Liver (tissue), 9 donors: ENCODE data around the gene TRIO. TPM values are rescaled to one million over a fixed set of nuclear protein-coding genes. Genes with fewer than 3 reads are reported as not detected.

Experiments used
- DNase-seq: peaks from one replicate; pipeline ENCODE4 v3.0.0-alpha.2; 2017; ENCODE audit warnings: low spot score
- H3K27ac ChIP-seq, 2 donors: one replicate each; pipeline ENCODE4 v1.7.0; 2013; ENCODE audit warnings: inconsistent platforms in 2 of 2, low read length in 2 of 2, control low read depth in 1 of 2, low read depth in 1 of 2, mild to moderate bottlenecking in 1 of 2
- H3K27me3 ChIP-seq, 4 donors: one replicate each; pipeline versions ENCODE4 v1.6.1 to v1.7.0; 2013; ENCODE audit warnings: low read length in 3 of 4, inconsistent platforms in 1 of 4, mild to moderate bottlenecking in 1 of 4, moderate library complexity in 1 of 4; ENCODE audit not compliant: control insufficient read depth in 4 of 4, insufficient read depth in 4 of 4
- H3K36me3 ChIP-seq, 4 donors: one replicate each; pipeline versions ENCODE4 v1.6.1 to v1.7.0; 2013; ENCODE audit warnings: low read length in 3 of 4, mild to moderate bottlenecking in 3 of 4, low read depth in 1 of 4, moderate library complexity in 1 of 4; ENCODE audit not compliant: control insufficient read depth in 4 of 4, insufficient read depth in 3 of 4
- H3K4me1 ChIP-seq, 4 donors: one replicate each; pipeline versions ENCODE4 v1.6.1 to v1.7.0; 2013; ENCODE audit warnings: low read length in 3 of 4, mild to moderate bottlenecking in 3 of 4, moderate library complexity in 1 of 4; ENCODE audit not compliant: control insufficient read depth in 4 of 4, insufficient read depth in 4 of 4
- H3K4me3 ChIP-seq, 3 donors: one replicate each; pipeline versions ENCODE4 v1.6.1 to v1.7.0; 2013; ENCODE audit warnings: low read length in 3 of 3, control low read depth in 1 of 3, low read depth in 1 of 3, mild to moderate bottlenecking in 1 of 3
- H3K9ac ChIP-seq, 2 donors: one replicate each; pipeline ENCODE4 v1.7.0; 2013; ENCODE audit warnings: low read length in 2 of 2, mild to moderate bottlenecking in 2 of 2, moderate library complexity in 2 of 2, control low read depth in 1 of 2, low read depth in 1 of 2
- H3K9me3 ChIP-seq, 4 donors: one replicate each; pipeline versions ENCODE4 v1.6.1 to v1.7.0; 2013; ENCODE audit warnings: low read length in 3 of 4; ENCODE audit not compliant: control insufficient read depth in 4 of 4
- CTCF ChIP-seq: fragments of 150-350 bp; IDR thresholded peaks from 2 replicates; pipeline ENCODE4 v1.5.1; 2017; ENCODE audit warnings: improper control_type of control experiment, low read depth, low read length; ENCODE audit not compliant: missing input control
- EGR1 ChIP-seq, 2 donors: IDR thresholded peaks; 2 replicates each; pipeline ENCODE4 v1.6.1; 2016 to 2018; ENCODE audit warnings: antibody characterized with exemption in 2 of 2, low read depth in 2 of 2
- FOXA2 ChIP-seq: IDR thresholded peaks from 2 replicates; pipeline ENCODE4 v1.6.1; 2016; ENCODE audit warnings: antibody characterized with exemption
- HNF4A ChIP-seq, 2 donors: conservative IDR thresholded peaks; 2 replicates each; pipeline ENCODE4 v1.6.1; 2016; ENCODE audit warnings: antibody characterized with exemption in 2 of 2, mild to moderate bottlenecking in 2 of 2
- HNF4G ChIP-seq: IDR thresholded peaks from 2 replicates; pipeline ENCODE4 v1.6.1; 2016; ENCODE audit warnings: antibody characterized with exemption
- JUND ChIP-seq, 2 donors: IDR thresholded peaks; 2 replicates each; pipeline ENCODE4 v1.6.1; 2016; ENCODE audit warnings: antibody characterized with exemption in 2 of 2
- REST ChIP-seq: IDR thresholded peaks from 2 replicates; pipeline ENCODE4 v1.6.1; 2016; ENCODE audit warnings: antibody characterized with exemption, mild to moderate bottlenecking
- RXRA ChIP-seq, 2 donors: IDR thresholded peaks; 2 replicates each; pipeline ENCODE4 v1.6.1; 2017 to 2018; ENCODE audit warnings: antibody characterized with exemption in 2 of 2, mild to moderate bottlenecking in 1 of 2
- TAF1 ChIP-seq: conservative IDR thresholded peaks from 2 replicates; pipeline ENCODE4 v1.6.1; 2016; ENCODE audit warnings: antibody characterized with exemption, mild to moderate bottlenecking
- WGBS: extraction: QIAGEN DNeasy Blood & Tissue Kit; methylation state at CpG from one replicate; pipeline ENCODE4 v1.1.7; 2013; 5-methylcytosine and 5-hydroxymethylcytosine counted together
- polyA plus RNA-seq, 2 donors: library from polyadenylated mRNA; stranded (reverse) in 1 of 2; unstranded in 1 of 2; fragments of 200-250 nt in 1 of 2; fragments of >200 nt in 1 of 2; fragmentation: Nextera tagmentation in 1 of 2; extraction: Ambion mirVana in 1 of 2; gene quantifications; one replicate each; pipeline versions ENCODE4 v1.2.1 to v1.2.3, GENCODE V29; 2013 to 2015
- total RNA-seq, 2 donors: library from RNA; depleted of rRNA; stranded (reverse); fragments of >200 nt; gene quantifications; one replicate each; pipeline ENCODE4 v1.2.3, GENCODE V29; 2014
- donor health status: healthy.
- donor health status: healthy.
- donor health status: healthy.
- donor health status: healthy.
- donor health status: healthy.

Gene TRIO
- total and polyA plus RNA-seq, 4 donors, result 8.5 to 86.2 (median 16.0) TPM

GRCh38 chr5:14284392-14285148 lies 141.4 kb downstream of the TRIO start:
- peaks cover 0 to 14% (median 3%) of the 10 kb centered on the region in 4 donors for H3K36me3 ChIP-seq
- H3K9ac ChIP-seq, result no peak overlapping the region
- TF ChIP-seq CTCF (no peak), JUND (IDR thresholded peaks at IDR 0.05) (no peak), TAF1 (no peak), HNF4A (conservative IDR thresholded peaks at IDR 0.05) (no peak), HNF4G (no peak), FOXA2 (no peak)
- H3K4me1 ChIP-seq, result no peaks in the 10 kb centered on the region
- no peak overlapping the region for H3K4me3 ChIP-seq
- no peak overlapping the region for H3K27ac ChIP-seq
- DNase-seq, result no peak
- H3K9me3 ChIP-seq, result no peaks in the 10 kb centered on the region
- H3K27me3 ChIP-seq, result no peaks in the 10 kb centered on the region
- WGBS, result 89% methylated on average over 12 of the region's 12 CpGs

- H3K4me3 ChIP-seq, result no peak overlapping the region
- no peak overlapping the region for H3K9ac ChIP-seq
- no peaks in the 10 kb centered on the region for H3K4me1 ChIP-seq
- no peak overlapping the region for H3K27ac ChIP-seq
- H3K27me3 ChIP-seq, result no peaks in the 10 kb centered on the region
- no peak for DNase-seq
- WGBS, result 88% methylated on average over 3 of the region's 3 CpGs
- TF ChIP-seq EGR1 (IDR thresholded peaks at IDR 0.05; ENCODE audit: low read depth in 2 of 2) (no peak), CTCF (no peak), TAF1 (no peak), REST (no peak), RXRA (IDR thresholded peaks at IDR 0.05) (no peak), HNF4G (no peak)
- no peaks in the 10 kb centered on the region for H3K9me3 ChIP-seq
- peaks cover 0 to 13% (median 5%) of the 10 kb centered on the region in 4 donors for H3K36me3 ChIP-seq
These were observed 142.9 kb downstream of the TRIO start for GRCh38 chr5:14286007-14286406.
